Endothelial cell (in vitro differentiated cells): ENCODE measurements around the gene UBE2O. TPM values are rescaled to one million over a fixed set of nuclear protein-coding genes. Genes with fewer than 3 reads are reported as not detected.
A peak's percentile ranks its signal among the peaks of the same experiment; 100 is the strongest.

Experiments
- DNase-seq: peaks from one replicate; pipeline ENCODE4 v3.0.0; 2021; ENCODE audit warnings: low spot score
- H3K27ac Mint-ChIP-seq: one replicate; pipeline ENCODE4 v1.8.0; 2021; ENCODE audit warnings: mixed read lengths, inconsistent platforms; ENCODE audit not compliant: unreplicated experiment
- H3K27me3 Mint-ChIP-seq: one replicate; pipeline ENCODE4 v1.8.0; 2021; ENCODE audit warnings: mild to moderate bottlenecking, moderate library complexity, mixed read lengths, inconsistent platforms; ENCODE audit not compliant: unreplicated experiment
- H3K36me3 Mint-ChIP-seq: one replicate; pipeline ENCODE4 v1.8.0; 2021; ENCODE audit warnings: mild to moderate bottlenecking, low read depth, mixed read lengths, inconsistent platforms; ENCODE audit not compliant: unreplicated experiment
- H3K4me1 Mint-ChIP-seq: one replicate; pipeline ENCODE4 v1.8.0; 2021; ENCODE audit warnings: mild to moderate bottlenecking, mixed read lengths, inconsistent platforms; ENCODE audit not compliant: unreplicated experiment
- H3K4me3 Mint-ChIP-seq: one replicate; pipeline ENCODE4 v1.8.0; 2021; ENCODE audit warnings: mild to moderate bottlenecking, mixed read lengths, inconsistent platforms; ENCODE audit not compliant: unreplicated experiment
- H3K9me3 Mint-ChIP-seq: one replicate; pipeline ENCODE4 v1.8.0; 2021; ENCODE audit warnings: mixed read lengths, inconsistent platforms; ENCODE audit not compliant: unreplicated experiment
- total RNA-seq: library from RNA; stranded (reverse); fragmentation: NEBNext Ultra II Directional; extraction: Animal tissue kit (Norgen Biotek cat#: 25700); gene quantifications from one replicate; pipeline ENCODE4 v1.2.1, GENCODE V29; 2021; ENCODE audit not compliant: unreplicated experiment
- TF ChIP-seq, protein P1 (sequence below): fragments of 200-600 bp; sonication (generic); IDR thresholded peaks from one replicate; pipeline ENCODE4 v1.5.0; 2021; ENCODE audit warnings: antibody characterized with exemption; ENCODE audit not compliant: unreplicated experiment

Gene UBE2O
- total RNA-seq, 1 donor from 2014 or later, result 49.0 TPM

DNA sequence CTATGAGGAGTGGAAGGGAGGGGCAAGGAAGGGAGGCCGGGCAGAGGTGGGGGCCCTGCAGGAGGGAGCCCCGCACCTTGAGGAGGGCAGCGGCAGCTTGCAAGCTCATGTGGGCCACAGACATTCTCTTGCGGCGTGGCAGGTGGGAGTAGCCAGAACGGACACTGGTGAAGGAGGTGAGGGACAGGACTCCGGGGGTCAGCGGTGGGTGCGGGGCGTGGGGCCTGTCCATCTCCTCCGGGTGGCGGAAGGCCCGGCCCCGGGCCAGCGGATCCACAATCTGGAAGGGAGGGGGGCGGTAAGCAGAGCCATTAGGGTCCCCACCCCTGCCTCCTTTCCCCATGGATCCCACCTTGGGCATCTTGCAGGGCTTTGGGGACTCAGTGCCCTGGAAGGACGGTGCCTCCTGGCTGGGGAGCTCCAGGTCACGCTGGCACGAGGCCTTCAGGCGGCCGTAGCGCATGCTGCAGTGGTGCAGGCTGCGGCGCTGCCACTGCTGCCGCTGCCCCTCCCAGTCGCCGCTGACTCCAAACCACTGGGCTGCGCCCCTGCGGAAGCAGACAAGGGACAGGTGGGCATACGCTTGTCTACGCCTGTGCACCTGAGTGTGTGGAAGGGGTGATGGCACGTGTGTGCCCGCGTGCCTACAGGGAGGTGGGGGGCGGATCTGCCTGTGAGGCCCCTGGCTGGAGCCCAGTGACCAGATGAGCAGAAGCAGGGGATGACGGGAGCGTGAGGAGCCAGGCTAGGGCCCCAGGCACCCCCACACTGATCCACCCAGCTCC, 26.0 kb upstream of the UBE2O start:
- H3K27ac Mint-ChIP-seq, result no peak overlapping the region
- H3K36me3 Mint-ChIP-seq, result peaks cover 13% of the 10 kb centered on the region
- DNase-seq, result no peak
- peaks cover 15% of the 10 kb centered on the region for H3K27me3 Mint-ChIP-seq
- no peaks in the 10 kb centered on the region for H3K4me1 Mint-ChIP-seq
- TF ChIP-seq, protein P1, sequence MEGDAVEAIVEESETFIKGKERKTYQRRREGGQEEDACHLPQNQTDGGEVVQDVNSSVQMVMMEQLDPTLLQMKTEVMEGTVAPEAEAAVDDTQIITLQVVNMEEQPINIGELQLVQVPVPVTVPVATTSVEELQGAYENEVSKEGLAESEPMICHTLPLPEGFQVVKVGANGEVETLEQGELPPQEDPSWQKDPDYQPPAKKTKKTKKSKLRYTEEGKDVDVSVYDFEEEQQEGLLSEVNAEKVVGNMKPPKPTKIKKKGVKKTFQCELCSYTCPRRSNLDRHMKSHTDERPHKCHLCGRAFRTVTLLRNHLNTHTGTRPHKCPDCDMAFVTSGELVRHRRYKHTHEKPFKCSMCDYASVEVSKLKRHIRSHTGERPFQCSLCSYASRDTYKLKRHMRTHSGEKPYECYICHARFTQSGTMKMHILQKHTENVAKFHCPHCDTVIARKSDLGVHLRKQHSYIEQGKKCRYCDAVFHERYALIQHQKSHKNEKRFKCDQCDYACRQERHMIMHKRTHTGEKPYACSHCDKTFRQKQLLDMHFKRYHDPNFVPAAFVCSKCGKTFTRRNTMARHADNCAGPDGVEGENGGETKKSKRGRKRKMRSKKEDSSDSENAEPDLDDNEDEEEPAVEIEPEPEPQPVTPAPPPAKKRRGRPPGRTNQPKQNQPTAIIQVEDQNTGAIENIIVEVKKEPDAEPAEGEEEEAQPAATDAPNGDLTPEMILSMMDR, result no peak
- H3K4me3 Mint-ChIP-seq, result no peak overlapping the region
- no peaks in the 10 kb centered on the region for H3K9me3 Mint-ChIP-seq

DNA sequence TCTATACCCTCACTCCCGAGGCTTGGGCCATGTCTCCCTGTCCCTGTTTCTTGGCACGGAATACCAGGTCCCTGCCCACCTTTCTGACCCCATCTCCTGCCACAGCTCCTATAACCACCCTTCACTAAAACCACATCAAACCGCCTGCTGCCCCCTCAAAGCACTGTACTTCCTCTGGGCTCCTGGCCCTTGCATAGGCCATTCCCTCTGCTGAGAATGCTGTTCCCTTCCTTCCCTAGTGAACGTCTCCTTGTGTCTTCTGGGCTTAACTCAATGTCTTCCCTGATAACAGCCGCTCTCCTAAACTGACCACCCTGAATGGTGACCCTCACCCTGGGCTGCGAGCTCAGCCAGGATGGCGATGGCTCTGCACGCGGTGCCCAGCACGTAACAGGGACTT, 25.1 kb upstream of the UBE2O start:
- H3K9me3 Mint-ChIP-seq, result no peaks in the 10 kb centered on the region
- H3K27me3 Mint-ChIP-seq, result peaks cover 18% of the 10 kb centered on the region
- H3K4me3 Mint-ChIP-seq, result peak overlapping the region; percentile 3
- no peak overlapping the region for H3K27ac Mint-ChIP-seq
- H3K4me1 Mint-ChIP-seq, result no peaks in the 10 kb centered on the region
- TF ChIP-seq, protein P1, result no peak
- DNase-seq, result no peak
- H3K36me3 Mint-ChIP-seq, result peaks cover 15% of the 10 kb centered on the region

DNA sequence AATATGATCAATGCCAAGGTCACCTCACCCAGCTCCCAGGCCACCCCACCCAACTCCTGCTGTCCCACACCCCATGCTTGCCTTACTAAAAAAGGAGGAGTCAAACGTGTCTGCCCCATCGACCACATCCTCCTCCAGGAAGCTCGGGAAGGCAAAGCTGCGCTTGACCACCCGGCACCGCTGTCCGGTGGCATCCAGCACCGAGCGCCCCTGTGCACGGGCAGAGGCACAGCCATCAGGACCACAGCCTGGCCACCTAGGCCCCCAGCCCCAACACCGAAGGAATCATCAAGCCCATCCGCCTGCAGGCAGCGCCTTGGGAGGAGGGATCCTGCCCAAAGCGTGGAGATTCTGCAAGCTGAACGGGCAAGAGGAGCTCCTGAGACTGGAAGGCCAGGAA, 24.6 kb upstream of the UBE2O start:
- TF ChIP-seq, protein P1, result no peak
- no peaks in the 10 kb centered on the region for H3K9me3 Mint-ChIP-seq
- H3K36me3 Mint-ChIP-seq, result peaks cover 18% of the 10 kb centered on the region
- H3K27ac Mint-ChIP-seq, result no peak overlapping the region
- H3K4me1 Mint-ChIP-seq, result no peaks in the 10 kb centered on the region
- no peak for DNase-seq
- H3K27me3 Mint-ChIP-seq, result peaks cover 19% of the 10 kb centered on the region
- no peak overlapping the region for H3K4me3 Mint-ChIP-seq

DNA sequence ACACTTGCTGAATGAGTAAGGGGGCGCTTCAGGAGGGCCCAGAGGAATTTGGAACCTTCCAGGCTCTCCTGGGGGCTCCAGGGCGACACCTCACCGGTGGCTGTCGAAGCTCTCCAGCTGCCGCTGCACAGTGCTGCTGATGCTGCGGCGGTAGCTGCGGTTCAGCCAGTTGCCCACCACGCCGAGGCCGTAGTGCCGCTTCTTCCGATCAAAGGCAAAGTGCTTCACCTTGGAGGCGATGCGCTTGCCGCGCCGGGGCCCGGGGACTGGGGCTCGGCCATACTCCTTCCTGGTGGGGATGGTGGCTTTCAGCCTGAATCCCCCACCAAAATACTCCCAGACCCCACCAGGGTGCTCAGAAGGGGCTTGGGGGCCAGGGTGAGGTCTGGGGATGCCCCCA, 23.8 kb upstream of the UBE2O start:
- Mint-ChIP-seq H3K4me1 (no peaks in the 10 kb centered on the region), H3K4me3 (no peak overlapping the region), H3K9me3 (no peaks in the 10 kb centered on the region), H3K27me3 (peaks cover 17% of the 10 kb centered on the region), H3K27ac (no peak overlapping the region), H3K36me3 (peaks cover 13% of the 10 kb centered on the region)
- TF ChIP-seq, protein P1, result no peak
- no peak for DNase-seq

DNA sequence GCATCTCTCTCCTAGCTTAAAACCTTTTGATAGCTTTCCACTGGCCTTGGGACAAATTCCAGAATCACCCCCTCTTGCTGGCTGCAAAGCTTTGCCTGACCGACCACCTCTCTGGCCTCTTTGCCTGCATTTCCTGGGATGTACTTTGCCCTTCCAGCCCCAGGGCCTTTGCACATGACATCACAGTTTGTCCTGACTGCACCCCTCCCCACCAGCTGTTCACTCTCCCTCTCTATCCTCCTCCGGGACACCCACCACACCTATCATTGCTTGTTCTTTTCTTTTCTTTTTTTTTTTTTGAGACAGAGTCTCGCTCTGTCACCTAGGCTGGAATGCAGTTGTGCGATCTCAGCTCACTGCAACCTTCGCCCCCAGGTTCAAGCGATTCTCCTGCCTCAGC, 22.4 kb upstream of the UBE2O start:
- TF ChIP-seq, protein P1, result no peak
- Mint-ChIP-seq H3K4me3 (no peak overlapping the region), H3K27me3 (peaks cover 18% of the 10 kb centered on the region), H3K4me1 (no peaks in the 10 kb centered on the region), H3K27ac (no peak overlapping the region), H3K36me3 (peaks cover 17% of the 10 kb centered on the region), H3K9me3 (no peaks in the 10 kb centered on the region)
- no peak for DNase-seq
